NCI-H2081 (cell line): Measurements from ENCODE around the gene CLEC2L.
A peak's percentile ranks its signal among the peaks of the same experiment; 100 is the strongest.

Source experiments
- DNase-seq, 2 experiments: peaks; one replicate each; lab custom pipeline; 2025; lab: John Stamatoyannopoulos, UW

CLEC2L gene

DNA sequence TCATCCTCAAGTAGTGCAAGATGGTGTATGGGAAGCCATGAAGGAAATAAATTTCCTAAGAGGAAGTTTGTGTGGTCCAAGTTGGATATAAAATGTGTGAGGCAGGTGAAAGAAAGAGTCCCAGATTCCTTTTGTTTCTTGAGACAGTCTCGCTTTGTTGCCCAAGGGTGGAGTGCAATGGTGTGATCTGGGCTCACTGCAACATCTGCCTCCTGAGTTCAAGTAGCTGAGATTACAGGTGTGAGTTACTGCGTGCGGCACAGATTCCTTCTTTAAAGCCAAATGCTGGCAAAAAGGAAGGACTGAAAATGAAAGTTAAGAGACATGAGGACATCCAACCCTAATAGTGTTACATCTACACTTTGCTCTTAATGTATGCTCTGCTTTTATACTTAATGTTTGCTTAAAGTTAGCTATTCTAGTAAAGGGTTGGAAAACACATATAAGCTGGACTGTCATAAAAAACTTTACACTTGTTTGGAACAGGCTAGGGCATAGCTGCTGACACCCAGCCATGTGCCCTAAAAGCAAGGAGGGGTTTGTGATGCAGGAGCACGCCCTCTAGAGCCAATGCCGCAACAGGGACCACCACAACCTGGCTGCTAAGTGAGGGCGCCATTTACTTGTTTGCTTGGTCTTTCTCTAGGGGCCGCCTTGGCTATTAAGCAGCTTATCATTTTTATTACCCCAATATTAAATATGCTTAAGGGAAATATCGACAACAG lies 34.5 kb downstream of the CLEC2L start:
- no peak for DNase-seq

- no peak for DNase-seq
Observed at GRCh38 chr7:139559364-139560105, 36.0 kb downstream of the CLEC2L start.

GRCh38 chr7:139560199-139560598 lies 36.7 kb downstream of the CLEC2L start:
- no peak for DNase-seq

- peak in 1 of 2 experiments; percentile 49 for DNase-seq
Observed at GRCh38 chr7:139560678-139561077, 37.2 kb downstream of the CLEC2L start.

DNA sequence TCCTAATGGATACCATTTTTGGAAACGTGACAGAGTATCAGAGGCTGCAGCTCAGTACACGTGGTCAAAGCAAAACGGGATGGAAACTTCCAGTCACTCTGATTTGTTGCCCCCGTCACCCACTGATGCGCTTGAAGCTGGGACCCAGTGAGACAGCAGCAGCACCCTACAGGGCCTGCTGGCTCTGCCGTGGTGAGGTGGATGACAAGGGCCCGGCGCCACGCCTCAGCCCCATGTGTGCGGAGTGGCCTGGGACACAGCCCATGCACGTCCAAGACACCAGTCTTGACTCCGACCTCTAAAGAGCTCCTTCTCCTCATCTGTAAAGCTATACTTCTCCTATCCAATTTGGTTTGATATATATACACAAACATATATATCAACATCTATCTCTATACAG lies 39.0 kb downstream of the CLEC2L start:
- DNase-seq: no peak

DNA sequence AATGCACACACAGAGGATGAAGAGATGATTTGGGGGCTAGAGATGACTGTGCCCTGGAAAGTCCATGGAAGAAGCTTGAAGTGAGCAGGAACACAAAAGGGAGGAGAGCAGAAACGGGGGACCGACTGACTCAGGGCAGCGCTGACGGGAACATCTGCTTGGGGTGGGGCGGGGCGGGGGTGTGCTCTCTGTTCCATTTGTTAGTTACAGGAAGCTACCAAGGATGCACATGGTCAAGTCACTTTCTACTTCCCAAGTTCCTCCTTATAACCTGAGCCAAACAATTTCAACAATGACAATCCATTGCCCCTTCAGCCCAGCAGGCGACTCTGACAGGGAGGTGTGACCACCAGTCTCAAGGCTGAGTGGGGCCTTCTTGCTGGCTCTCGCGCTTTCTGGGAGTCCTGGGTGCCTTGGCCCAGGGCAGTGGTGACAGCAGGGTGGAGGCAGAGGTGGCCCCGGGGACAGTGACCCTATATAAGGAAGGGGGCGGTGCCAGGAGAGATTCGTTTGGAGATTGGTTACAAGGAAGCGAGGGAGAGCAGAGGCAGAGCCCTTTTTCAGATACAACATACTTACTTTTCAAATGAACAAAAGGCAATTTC lies 39.6 kb downstream of the CLEC2L start:
- no peak for DNase-seq

- DNase-seq: no peak
Observed at GRCh38 chr7:139563856-139564255, 40.4 kb downstream of the CLEC2L start.

DNA sequence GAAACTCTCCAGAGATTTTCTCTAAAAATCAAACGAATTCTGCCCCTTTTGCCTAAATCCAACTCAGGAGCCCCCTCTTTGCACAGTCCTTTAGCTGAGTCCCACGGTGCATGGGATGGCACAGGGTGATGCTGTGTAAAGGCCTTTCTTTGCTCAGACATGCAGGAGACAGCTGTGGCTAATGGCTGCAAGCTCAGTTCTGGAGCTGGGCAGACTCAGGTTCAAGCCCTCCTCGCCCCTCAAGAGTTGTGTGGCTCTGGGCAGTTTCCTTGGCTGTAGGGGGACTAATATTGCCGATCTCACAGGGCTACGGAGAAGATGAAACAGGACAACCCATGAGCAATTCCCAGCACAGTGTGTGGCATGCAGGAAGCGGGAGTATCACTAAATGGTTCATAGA lies 42.6 kb downstream of the CLEC2L start:
- DNase-seq: no peak

DNA sequence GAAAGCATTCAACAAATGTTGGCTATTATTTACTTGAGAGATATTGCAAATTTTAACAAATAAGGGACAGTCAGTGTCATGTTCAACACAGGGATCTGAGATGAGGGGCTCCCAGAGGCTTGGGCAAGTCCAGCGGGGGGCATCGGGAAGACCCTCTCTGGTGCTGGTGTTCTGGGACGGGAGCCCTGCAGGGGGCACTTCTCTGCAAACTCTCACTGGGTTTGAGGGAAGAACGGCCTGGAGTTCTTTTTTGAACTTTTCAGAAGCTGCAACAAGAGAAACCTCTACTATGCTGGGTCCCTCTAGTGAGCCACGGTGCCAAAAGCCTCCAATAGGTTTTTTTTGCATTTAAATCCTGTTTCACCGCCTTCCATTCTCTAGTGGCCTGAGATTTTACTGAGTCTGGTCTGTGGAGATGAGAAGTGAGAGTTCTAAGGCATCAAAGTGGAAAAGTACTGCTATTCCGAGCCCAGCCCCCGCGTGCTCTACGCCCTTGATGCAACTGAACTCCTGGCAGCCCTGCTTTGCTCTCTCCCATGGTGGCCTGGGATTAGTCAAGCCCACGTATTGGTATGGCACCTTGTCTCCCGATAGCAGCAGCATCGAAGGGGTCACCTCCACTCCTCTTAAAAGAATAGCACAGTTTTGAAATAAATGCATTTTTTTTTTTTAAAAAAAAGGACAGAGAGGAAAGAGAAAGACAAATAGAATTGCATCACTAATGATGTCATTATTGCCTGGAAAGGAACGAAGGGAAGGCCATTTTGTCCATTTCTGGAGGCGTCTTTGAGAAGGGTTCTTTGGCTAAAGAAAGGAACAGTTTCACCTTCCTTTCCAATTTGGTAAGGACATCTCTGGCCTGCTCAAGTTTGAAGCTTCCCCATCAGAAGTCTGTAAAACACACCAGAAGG lies 43.5 kb downstream of the CLEC2L start:
- DNase-seq: no peak

DNA sequence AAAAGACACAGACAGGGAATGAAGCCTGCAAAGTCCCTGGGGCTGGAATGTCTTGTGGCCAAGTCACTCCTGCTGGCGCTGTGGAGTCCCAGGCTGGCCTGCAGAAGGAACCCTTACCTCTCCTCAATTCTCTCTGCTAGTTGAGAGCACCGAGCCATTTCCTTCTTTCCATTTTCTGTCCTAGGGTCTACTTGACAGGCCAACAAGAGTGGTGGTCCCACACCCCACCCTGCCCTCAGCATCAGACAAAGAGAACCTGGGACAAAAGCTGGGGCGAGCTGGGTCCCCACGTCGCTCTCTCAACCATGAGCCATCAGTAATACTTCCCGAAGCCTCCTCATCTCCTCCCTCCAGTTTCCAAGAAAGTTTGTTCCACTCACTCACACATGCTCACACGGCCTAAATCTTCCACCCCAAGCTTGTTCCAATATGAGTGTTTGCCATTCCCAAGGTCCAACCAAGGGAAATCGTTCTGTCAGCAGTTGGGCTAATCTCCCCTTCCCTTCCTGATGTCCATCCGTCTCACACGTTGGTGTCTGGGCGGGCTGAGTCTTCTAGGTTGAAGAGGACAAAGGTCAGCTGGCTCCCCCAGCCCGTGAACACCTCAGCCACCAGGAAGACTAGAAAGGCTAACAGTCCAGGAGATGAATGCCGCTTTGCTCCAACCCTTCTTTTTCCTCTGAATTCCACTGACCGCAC lies 44.3 kb downstream of the CLEC2L start:
- DNase-seq: no peak

DNA sequence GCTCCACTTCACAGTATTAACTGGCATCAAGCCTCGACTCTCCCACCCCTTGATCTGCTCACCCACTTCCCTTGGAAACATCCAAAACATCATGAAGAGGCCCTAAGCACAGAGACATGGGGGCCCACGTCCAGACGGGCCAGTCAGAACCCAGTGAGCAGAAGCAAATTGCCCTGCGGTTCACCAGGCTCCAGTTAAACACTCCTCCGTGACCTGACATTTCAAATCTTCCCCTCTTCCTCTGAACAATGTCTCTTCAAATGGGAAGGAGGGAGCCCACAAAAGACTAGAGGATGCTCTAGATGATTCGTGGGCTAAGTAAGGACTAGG lies 44.8 kb downstream of the CLEC2L start:
- no peak for DNase-seq

- DNase-seq: no peak
Observed at GRCh38 chr7:139568813-139569490, 45.5 kb downstream of the CLEC2L start.

DNA sequence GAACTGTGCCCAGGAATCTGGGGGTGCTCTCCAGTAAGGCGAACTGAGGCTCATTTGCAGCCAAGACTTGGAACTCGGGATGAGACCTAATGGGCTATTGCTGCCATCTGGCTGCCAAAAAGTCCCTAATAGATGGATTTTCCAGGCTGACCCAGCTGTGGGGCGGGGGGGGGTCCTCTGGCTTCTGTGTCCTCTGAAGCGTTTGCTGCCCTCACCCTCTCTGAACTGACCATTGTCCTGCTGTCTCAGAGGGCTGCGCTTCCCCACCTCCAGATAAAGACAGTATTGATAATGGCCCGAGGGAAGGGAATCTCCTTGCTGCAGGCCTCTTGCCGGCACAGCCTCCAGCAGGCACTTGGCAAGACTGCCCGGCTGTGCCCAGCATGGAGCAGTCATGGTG lies 46.6 kb downstream of the CLEC2L start:
- DNase-seq: no peak

DNA sequence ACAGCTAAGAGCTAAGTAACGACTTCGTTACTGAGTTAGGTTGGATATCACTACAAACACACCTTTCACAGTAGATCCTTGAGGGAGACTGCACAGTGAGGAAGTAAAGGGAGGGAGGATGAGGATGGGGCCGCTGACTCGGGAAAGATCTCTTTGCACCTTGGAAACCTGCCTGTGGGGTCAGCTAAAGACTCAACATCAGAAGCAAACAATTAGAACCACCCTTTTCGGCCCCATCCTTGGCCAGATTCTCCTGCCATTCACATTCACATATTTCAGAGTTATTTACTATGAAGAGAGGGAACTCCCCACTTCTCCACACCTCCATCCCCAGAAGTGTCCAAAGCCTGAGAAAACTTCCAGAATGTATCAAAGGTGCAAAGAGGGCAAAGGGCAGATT lies 47.1 kb downstream of the CLEC2L start:
- no peak for DNase-seq

- no peak for DNase-seq
Observed at GRCh38 chr7:139571190-139571589, 47.7 kb downstream of the CLEC2L start.

DNA sequence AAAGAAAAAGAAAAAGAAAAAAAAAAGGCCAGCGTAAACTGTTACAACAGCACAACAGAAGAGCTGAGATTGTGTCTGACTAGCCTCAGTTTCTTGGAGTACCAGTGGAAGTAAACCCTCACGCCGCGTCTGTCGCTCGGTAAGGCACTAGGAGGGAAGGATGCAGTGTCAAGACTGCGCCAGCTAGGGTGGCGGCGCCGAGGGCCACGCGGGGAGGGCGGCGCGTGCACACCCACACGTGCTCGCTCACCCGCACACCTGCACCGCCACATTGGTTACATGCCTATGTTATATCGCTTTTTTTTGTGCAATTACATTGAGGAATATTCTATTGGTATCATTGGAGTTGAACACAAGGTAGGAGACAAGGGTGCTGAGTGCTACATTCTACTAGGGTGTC lies 48.2 kb downstream of the CLEC2L start:
- DNase-seq: no peak

DNA sequence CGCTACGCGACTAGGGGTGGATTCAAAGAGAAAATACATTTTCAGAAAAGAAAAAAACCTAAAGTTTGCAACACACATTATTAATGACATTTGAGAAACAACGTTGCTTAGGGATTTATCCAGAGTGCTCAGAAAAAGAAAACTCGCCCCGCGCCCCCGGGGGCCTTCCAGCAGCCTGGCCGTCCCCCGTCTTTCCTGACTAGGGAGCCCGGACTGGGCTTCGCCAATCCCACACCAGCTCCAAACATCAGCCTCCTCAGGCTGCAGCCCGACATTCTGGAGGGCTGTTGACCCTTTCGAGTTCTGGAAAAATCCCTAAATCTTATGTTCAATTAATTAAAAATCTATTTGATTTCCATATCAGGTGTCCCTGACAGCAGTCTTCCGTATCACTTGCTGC lies 48.6 kb downstream of the CLEC2L start:
- no peak for DNase-seq

DNA sequence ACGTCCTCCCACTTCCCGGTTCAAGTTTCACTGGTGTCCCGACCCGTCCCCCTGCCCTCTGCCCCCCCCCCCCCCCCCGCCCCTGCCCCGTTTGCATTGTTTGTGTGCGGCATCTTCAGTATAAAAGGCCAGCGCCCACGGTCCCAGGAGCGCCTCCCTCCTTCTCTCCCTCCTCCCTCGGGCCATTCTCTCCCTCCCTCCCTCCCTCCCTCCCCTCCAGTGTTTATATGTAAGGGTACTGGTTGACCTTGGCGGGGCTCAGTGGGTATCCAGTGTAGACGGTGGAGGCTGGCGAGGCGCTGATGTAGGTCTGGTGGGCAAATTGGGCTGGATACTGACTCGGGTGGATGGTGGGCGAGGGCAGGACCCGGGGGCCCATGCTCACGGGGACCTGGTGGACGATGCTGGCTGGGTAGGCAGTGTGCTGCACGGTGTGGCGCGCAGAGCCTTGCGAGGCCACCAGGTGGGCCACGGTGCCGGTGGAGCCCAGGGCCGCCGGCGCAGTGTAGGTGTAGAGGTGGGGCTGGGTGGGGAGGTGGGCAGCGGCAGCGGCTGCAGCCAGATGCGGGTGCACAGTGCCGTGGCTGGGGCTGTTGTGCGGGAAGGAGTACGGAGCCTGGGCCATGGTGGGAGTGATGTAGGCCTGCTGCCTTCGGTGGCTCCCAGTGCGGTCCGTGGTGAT lies 49.4 kb downstream of the CLEC2L start:
- DNase-seq: no peak

GRCh38 chr7:139573871-139574270 lies 50.4 kb downstream of the CLEC2L start:
- no peak for DNase-seq

DNA sequence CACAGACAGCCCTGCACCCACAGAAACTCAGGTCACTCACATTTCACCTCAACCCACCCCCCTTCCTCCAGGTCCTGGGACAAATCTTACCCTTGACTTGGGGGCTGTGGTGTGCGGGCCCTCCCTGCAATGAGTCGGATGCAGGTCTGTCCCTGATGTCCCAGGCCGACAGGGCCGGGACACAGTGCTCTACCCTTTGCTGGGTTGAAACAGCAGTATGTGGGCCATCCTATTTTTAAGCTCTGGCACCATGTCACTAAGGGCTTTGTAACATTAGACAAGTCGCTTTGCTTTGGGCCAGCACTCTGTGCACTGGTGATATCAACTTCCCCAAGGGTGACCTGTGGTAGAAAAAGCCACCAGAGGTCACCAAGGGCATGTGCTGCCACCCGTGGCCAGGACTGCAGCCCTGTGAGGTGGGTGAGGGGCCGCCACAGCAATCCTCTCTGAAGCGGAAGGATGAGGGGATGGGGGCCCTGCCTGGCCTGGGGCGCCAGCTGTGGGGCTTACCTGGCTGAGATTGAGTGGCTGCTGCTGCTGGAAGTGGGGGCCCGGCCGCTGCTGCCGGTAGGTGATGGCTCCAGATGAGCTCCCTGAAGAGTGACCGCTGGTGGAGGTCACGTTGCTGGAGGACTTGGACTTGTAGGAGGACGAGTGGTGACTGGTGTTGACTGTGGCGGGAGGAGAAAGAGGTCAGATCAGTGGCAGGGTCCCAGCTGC lies 51.3 kb downstream of the CLEC2L start:
- DNase-seq: no peak
